Astrocyte (in vitro differentiated cells and primary cell): ENCODE results near the gene NEB.

Source experiments
- EZH2 ChIP-seq: IDR thresholded peaks from 2 replicates; pipeline ENCODE4 v1.6.1; 2012; ENCODE audit warnings: mild to moderate bottlenecking, low read length, inconsistent platforms; ENCODE audit not compliant: insufficient read depth
- TF ChIP-seq, protein P1 (sequence below): IDR thresholded peaks from 2 replicates; pipeline ENCODE4 v1.5.1; 2011; ENCODE audit warnings: low read depth, mild to moderate bottlenecking, inconsistent platforms, low read length, moderate library complexity; ENCODE audit not compliant: insufficient read depth

DNA sequence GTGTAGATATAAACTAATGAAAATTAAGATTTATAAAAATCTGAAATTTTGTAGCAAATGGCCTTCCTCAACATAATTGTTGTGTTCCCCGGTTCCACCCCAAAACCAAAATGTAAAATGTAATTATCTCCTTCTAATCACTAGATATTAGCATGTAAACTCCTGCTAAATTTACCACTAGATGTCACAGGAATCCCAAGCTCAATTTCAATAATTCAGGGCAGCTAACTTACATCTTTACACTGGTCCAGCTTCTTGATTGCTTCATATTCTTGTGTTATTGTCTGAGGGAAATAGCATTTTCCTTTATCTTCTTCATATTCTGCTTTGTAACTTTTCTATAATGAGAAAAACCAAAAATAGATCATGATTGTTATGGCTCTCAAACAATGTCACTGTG lies 42.6 kb downstream of the NEB start:
- TF ChIP-seq EZH2 = no peak
- TF ChIP-seq, protein P1, sequence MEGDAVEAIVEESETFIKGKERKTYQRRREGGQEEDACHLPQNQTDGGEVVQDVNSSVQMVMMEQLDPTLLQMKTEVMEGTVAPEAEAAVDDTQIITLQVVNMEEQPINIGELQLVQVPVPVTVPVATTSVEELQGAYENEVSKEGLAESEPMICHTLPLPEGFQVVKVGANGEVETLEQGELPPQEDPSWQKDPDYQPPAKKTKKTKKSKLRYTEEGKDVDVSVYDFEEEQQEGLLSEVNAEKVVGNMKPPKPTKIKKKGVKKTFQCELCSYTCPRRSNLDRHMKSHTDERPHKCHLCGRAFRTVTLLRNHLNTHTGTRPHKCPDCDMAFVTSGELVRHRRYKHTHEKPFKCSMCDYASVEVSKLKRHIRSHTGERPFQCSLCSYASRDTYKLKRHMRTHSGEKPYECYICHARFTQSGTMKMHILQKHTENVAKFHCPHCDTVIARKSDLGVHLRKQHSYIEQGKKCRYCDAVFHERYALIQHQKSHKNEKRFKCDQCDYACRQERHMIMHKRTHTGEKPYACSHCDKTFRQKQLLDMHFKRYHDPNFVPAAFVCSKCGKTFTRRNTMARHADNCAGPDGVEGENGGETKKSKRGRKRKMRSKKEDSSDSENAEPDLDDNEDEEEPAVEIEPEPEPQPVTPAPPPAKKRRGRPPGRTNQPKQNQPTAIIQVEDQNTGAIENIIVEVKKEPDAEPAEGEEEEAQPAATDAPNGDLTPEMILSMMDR = no peak
